Upper lobe of right lung (tissue), 1 donor: ENCODE data around the gene ZFYVE9. TPM values are rescaled to one million over a fixed set of nuclear protein-coding genes. Genes with fewer than 3 reads are reported as not detected.

Experiments used
- ATAC-seq: fragments of 200-7000 bp; cut with Tn5 transposase; one replicate; pipeline ENCODE4 v1.9.1; 2020; ENCODE audit warnings: mild to moderate bottlenecking, moderate library complexity
- DNase-seq: peaks from one replicate; pipeline ENCODE4 v3.0.0-alpha.2; 2020
- H3K27ac ChIP-seq: fragments of 200-600 bp; one replicate; pipeline ENCODE4 v1.8.0; 2022
- H3K27me3 ChIP-seq: fragments of 200-600 bp; one replicate; pipeline ENCODE4 v1.8.0; 2022; ENCODE audit warnings: mild to moderate bottlenecking
- H3K36me3 ChIP-seq: fragments of 200-600 bp; one replicate; pipeline ENCODE4 v1.8.0; 2022
- H3K4me1 ChIP-seq: fragments of 200-600 bp; one replicate; pipeline ENCODE4 v1.8.0; 2022
- H3K4me3 ChIP-seq: fragments of 200-600 bp; one replicate; pipeline ENCODE4 v1.8.0; 2022; ENCODE audit warnings: mild to moderate bottlenecking
- H3K9me3 ChIP-seq: fragments of 200-600 bp; one replicate; pipeline ENCODE4 v1.8.0; 2022
- intact Hi-C: fragments of 100-400 bp; cut with DNase I; formaldehyde crosslinking; loops from one replicate; pipeline ENCODE4 v1.11.0; 2022
- total RNA-seq: library from RNA; stranded (reverse); fragmentation: NEBNext Ultra II Directional; extraction: Animal tissue kit (Norgen Biotek cat#: 25700); gene quantifications from one replicate; pipeline ENCODE4 v1.2.1, GENCODE V29; 2021
- TF ChIP-seq, protein P1 (sequence below): fragments of 200-600 bp; IDR thresholded peaks from one replicate; pipeline ENCODE4 v1.8.0; 2022; ENCODE audit warnings: antibody characterized with exemption
- donor health status: DM: no; HTN: yes; CAD: no; lungs with severe emphysema.

The ZFYVE9 gene
- total RNA-seq, 1 donor from 2014 or later = 23.9 TPM

DNA sequence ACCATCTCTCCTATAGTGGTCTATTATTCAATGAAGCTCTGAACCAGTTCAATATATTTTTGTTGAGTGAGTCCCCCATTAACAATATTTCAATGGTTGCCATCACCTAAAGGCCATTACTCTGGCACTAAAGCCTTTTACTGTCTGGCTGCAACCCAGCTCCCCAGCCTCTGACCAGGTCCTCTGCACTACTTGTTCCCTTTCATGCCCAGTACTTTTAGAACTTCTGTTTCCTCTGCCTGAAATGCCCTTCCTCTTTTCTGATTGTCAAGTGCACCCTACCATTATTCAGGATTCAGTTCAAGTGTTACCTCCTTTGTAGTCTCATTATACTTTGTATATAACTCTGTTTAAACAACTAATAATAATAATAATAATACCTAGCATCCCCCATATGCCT, 30.4 kb upstream of the ZFYVE9 start:
- H3K4me1 ChIP-seq = no peaks in the 10 kb centered on the region
- DNase-seq = no peak

DNA sequence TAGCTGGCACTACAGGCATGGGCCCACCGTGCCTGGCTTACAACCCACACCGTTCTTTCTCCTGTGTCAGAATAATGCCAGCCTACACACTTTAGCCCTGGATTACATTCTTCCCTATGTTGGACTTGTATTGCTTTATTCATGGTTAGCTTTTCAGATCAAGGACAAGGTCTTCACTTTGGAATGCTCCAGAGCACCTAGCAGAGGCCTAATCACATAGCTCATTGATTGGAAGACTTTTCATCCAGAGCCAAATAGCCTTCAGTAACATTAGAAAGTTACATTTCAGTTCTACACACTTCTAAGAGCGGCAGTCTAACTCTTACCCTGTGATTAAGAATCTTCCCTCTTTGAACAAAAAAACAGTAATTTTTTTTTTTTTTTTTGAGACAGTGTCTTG, 29.4 kb upstream of the ZFYVE9 start:
- TF ChIP-seq, protein P1, sequence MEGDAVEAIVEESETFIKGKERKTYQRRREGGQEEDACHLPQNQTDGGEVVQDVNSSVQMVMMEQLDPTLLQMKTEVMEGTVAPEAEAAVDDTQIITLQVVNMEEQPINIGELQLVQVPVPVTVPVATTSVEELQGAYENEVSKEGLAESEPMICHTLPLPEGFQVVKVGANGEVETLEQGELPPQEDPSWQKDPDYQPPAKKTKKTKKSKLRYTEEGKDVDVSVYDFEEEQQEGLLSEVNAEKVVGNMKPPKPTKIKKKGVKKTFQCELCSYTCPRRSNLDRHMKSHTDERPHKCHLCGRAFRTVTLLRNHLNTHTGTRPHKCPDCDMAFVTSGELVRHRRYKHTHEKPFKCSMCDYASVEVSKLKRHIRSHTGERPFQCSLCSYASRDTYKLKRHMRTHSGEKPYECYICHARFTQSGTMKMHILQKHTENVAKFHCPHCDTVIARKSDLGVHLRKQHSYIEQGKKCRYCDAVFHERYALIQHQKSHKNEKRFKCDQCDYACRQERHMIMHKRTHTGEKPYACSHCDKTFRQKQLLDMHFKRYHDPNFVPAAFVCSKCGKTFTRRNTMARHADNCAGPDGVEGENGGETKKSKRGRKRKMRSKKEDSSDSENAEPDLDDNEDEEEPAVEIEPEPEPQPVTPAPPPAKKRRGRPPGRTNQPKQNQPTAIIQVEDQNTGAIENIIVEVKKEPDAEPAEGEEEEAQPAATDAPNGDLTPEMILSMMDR = no peak
- no peaks in the 10 kb centered on the region for H3K27me3 ChIP-seq
- no peaks in the 10 kb centered on the region for H3K4me1 ChIP-seq
- no peak overlapping the region for H3K4me3 ChIP-seq
- ATAC-seq (no peak), DNase-seq (no peak)
- no peaks in the 10 kb centered on the region for H3K36me3 ChIP-seq
- H3K27ac ChIP-seq = no peak overlapping the region
- intact Hi-C loops = no loop called here
- H3K9me3 ChIP-seq = no peaks in the 10 kb centered on the region

More for the DNA sequence above, 30.4 kb upstream of the ZFYVE9 start:
- ATAC-seq = peak; percentile 27
- no peaks in the 10 kb centered on the region for H3K36me3 ChIP-seq
- H3K9me3 ChIP-seq = no peaks in the 10 kb centered on the region
- no peak overlapping the region for H3K4me3 ChIP-seq
- H3K27me3 ChIP-seq = no peaks in the 10 kb centered on the region
- TF ChIP-seq, protein P1 = no peak
- intact Hi-C loops = no loop called here
- no peak overlapping the region for H3K27ac ChIP-seq

DNA sequence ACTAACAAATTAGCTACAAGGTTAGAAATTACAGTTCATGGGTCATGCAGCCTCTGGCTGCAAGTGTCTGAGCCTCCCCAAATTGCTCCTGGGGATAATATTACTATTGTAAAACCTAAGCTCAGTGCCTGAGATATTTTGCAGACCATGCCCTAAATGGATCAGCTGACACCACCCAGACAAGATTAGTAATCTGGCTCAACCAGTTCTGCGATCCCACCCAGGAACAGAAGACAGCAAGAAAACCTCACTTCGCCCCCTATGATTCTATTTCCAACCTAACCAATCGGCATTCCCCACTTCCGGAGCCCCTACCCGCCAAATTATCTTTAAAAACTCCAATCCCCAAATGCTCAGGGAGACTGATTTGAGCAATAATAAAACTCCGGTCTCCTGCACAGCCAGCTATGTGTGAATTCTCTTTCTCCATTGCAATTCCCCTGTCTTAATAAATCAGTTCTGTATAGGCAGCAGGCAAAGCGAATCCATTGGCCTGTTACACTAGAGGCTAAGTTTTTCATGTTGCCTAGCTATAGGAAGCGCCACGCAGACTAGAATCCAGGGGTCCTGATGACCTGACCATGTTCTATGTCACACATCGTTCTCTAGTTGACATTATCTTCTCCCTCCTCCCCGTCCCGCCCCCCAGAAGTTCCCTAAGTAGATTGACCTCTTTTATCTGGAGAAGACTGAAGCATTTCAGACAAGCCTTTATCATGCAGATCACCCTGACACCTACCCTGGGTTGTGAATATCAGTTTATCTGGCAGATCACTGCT, 22.4 kb upstream of the ZFYVE9 start:
- DNase-seq (no peak), ATAC-seq (no peak)
- TF ChIP-seq, protein P1 = no peak
- no peaks in the 10 kb centered on the region for H3K27me3 ChIP-seq
- no peaks in the 10 kb centered on the region for H3K4me1 ChIP-seq
- H3K36me3 ChIP-seq = no peaks in the 10 kb centered on the region
- intact Hi-C loops = no loop called here
- no peak overlapping the region for H3K4me3 ChIP-seq
- no peak overlapping the region for H3K27ac ChIP-seq
- H3K9me3 ChIP-seq = no peaks in the 10 kb centered on the region

DNA sequence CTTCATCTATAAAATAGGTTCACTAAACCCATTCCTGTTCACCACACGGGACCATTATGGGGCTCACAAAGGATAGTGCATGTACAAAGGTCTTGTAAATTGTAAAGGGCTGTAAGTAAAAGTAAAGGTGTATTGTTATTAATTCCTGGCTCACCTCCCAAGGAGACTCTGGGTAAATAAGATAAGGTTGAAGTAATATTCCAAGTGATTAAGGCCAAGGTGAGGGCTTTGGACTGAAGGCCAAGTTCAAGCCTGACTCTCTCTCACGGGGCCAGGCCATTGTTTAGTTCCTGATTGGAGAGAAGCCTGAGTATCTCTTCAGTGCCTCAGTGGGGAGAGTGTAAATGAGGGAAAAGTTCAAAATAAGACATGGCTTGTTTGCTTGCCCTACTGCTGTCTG, 19.5 kb upstream of the ZFYVE9 start:
- Histone ChIP-seq H3K36me3 (no peaks in the 10 kb centered on the region), H3K4me3 (no peak overlapping the region), H3K9me3 (no peaks in the 10 kb centered on the region), H3K4me1 (no peaks in the 10 kb centered on the region), H3K27me3 (peaks cover 4% of the 10 kb centered on the region), H3K27ac (no peak overlapping the region)
- DNase-seq (no peak), ATAC-seq (no peak)
- intact Hi-C loops = no loop called here
- TF ChIP-seq, protein P1 = no peak

DNA sequence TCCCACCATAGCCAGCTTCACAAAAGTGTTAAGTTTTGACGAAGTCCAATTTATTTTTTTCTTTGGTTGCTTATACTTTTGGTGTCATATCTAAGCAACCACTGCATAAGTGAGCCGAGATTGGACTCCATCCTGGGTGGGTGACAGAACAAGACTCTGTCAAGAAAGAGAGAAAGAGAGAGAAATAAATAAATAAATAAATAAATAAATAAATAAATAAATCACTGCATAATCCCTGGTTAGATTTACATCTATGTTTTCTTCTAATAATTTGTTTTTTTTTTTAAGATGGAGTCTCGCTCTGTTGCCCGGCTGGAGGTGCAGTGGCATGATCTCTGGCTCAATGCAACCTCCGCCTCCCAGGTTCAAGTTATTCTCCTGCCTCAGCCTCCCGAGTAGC, 18.3 kb upstream of the ZFYVE9 start:
- Histone ChIP-seq H3K4me3 (no peak overlapping the region), H3K9me3 (no peaks in the 10 kb centered on the region), H3K27me3 (peaks cover 4% of the 10 kb centered on the region), H3K27ac (no peak overlapping the region), H3K4me1 (no peaks in the 10 kb centered on the region), H3K36me3 (no peaks in the 10 kb centered on the region)
- ATAC-seq = no peak
- no peak for DNase-seq
- TF ChIP-seq, protein P1 = no peak
- intact Hi-C loops = no loop called here
